Measurements from ENCODE around the gene ELP5. TPM values are rescaled to one million over a fixed set of nuclear protein-coding genes. Genes with fewer than 3 reads are reported as not detected.
A peak's percentile ranks its signal among the peaks of the same experiment; 100 is the strongest.
"Not testable (repeated sequence)": the region's sequence is repeated elsewhere in the genome, so short reads cannot be mapped to it uniquely, and the experiment has no call there.

ELP5 gene
- total and polyA plus RNA-seq, 2 experiments from 2014 or later = 30.6 to 49.6 TPM

DNA sequence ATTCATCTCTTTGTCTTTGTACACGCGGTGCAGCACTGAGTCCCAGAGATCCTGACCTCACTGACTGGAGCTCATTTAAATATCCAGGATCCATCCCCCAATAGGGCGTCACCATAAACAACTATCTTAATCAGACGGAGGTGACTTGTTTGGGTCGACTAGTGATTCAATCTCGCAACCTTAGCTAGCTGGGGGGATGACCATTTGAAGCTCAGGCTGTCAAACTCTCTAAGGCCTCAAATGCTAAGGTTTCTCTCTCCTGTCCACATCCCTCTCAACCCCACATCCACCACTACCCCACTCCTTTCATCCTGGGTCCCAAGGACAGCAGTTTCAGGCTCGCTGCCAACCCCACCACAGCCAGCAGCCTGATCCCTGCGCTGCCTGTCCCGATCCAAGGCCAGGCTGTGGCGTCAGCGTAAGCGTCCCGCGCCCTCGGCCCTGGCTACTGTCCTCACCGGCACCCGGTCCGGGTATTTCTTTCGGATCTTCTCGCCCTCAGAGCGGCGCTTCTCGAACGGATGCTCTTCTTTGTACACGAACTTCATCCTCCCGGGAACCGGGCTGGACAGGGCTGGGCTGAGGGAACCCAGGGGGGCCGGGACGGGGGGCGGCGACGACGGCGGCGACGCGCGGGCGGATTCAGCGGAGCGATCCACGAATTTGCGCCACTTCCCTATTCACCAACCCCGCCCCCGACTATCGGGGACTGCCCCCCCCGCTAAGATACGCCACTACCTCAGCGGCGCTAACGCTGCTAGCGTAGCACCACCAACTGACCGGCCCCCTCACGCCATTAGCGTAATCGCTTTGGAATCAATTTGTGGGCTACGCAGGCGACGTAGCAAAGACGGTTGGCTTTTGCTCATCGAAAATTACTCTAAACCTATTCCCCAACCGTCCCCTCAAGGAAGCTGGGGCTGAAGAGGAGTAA, 10.0 kb upstream of the ELP5 start, which contains the start of gene GABARAP:
GABARAP (minus strand) TSS at position 667 of the 934 bp plus-strand sequence; CDS start at position 548, 119 bp downstream.
- Histone ChIP-seq H3K36me3 (replicated peaks; ENCODE audit: insufficient read depth, low read depth) (no peaks in the 10 kb centered on the region), H3K27ac (peak within 1 kb of the TSS; percentile 97), H3K9me2 (replicated peaks; ENCODE audit: insufficient read depth) (no peaks in the 10 kb centered on the region), H3K4me3 (peak within 1 kb of the TSS; percentile 61), H3K9me3 (ENCODE audit: low read depth) (no peaks in the 10 kb centered on the region), H3K4me2 (peak within 1 kb of the TSS; percentile 85), H3K27me3 (no peaks in the 10 kb centered on the region), H2AFZ (peak within 1 kb of the TSS; percentile 38), H4K20me1 (ENCODE audit: insufficient read depth, poor library complexity, severe bottlenecking) (no peaks in the 10 kb centered on the region), H3K79me2 (peaks cover 59% of the 10 kb centered on the region), H3K4me1 (ENCODE audit: insufficient read depth) (peaks cover 17% of the 10 kb centered on the region)
- WGBS (ENCODE audit: low lambda C conversion rate, missing lambda C conversion rate) = under 1% methylated on average over 43 of the region's 62 CpGs
- peak; percentile 96 for DNase-seq (ENCODE audit: low spot score)
- TF ChIP-seq EZH2phosphoT487 (IDR thresholded peaks at IDR 0.05; ENCODE audit: low read depth, severe bottlenecking, unreplicated experiment) (no peak), CTCF (IDR thresholded peaks at IDR 0.05; ENCODE audit: poor library complexity) (no peak), EZH2 (IDR thresholded peaks at IDR 0.05; ENCODE audit: borderline replicate concordance) (no peak)

GRCh38 chr17:7242717-7243452, 9.1 kb upstream of the ELP5 start:
- Histone ChIP-seq H3K79me2 (peaks cover 59% of the 10 kb centered on the region), H3K27ac (peak overlapping the region; percentile 97), H3K9me2 (replicated peaks; ENCODE audit: insufficient read depth) (no peaks in the 10 kb centered on the region), H3K4me2 (peak overlapping the region; percentile 74), H3K36me3 (replicated peaks; ENCODE audit: insufficient read depth, low read depth) (no peaks in the 10 kb centered on the region), H3K9me3 (ENCODE audit: low read depth) (no peaks in the 10 kb centered on the region), H3K4me1 (ENCODE audit: insufficient read depth) (peaks cover 15% of the 10 kb centered on the region), H2AFZ (peak overlapping the region; percentile 38), H3K27me3 (no peaks in the 10 kb centered on the region), H4K20me1 (ENCODE audit: insufficient read depth, poor library complexity, severe bottlenecking) (no peaks in the 10 kb centered on the region), H3K4me3 (peak overlapping the region; percentile 38)
- TF ChIP-seq EZH2 (IDR thresholded peaks at IDR 0.05; ENCODE audit: borderline replicate concordance) = no peak
- TF ChIP-seq CTCF (IDR thresholded peaks at IDR 0.05; ENCODE audit: poor library complexity) = no peak
- no peak for TF ChIP-seq EZH2phosphoT487 (IDR thresholded peaks at IDR 0.05; ENCODE audit: low read depth, severe bottlenecking, unreplicated experiment)
- DNase-seq (ENCODE audit: low spot score) = peak; percentile 98
- 3% methylated on average over 42 of the region's 49 CpGs for WGBS (ENCODE audit: low lambda C conversion rate, missing lambda C conversion rate)

DNA sequence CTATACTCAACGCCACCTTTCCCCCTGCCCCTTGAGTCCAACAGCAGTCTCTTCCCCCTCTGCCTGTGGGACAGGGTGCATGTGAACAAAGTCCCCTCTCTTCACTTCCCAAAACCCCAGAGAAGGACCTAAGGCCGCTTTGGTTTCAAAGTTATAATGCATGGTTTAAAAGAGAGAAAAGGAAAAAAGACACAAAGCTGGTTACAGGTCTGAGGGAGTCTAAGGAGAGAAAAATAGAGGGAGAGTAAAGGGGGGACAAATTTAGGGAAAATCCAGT, 8.6 kb upstream of the ELP5 start:
- H3K9me3 ChIP-seq (ENCODE audit: low read depth) = no peaks in the 10 kb centered on the region

DNA sequence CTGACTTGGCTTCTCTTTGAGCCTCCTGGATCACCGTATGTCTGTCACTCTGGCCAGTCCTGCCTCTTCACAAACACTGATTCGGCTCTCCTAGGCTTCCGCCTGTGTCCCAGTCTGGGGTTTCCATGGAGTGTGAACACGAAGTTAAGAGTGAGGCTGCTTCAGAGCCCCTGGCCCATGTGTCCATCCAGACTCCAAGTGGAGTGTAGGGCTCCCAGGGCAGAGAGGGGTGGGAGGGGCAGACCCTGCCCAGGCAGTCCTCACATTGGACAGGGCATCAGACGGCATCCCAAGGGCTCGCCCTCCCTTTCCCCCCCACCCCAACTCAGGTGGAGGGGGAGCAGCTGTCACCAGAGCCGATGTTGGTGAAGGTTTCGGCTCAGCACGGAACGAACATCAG, 8.2 kb upstream of the ELP5 start:
- peak overlapping the region; percentile 97 for H3K27ac ChIP-seq
- H3K36me3 ChIP-seq (replicated peaks; ENCODE audit: insufficient read depth, low read depth); H3K9me2 ChIP-seq (replicated peaks; ENCODE audit: insufficient read depth); H3K27me3 ChIP-seq; H3K4me3 ChIP-seq; H2AFZ ChIP-seq; DNase-seq (ENCODE audit: low spot score); H4K20me1 ChIP-seq (ENCODE audit: insufficient read depth, poor library complexity, severe bottlenecking); H3K9me3 ChIP-seq (ENCODE audit: low read depth): not testable (repeated sequence)
- peaks cover 15% of the 10 kb centered on the region for H3K4me1 ChIP-seq (ENCODE audit: insufficient read depth)
- peaks cover 61% of the 10 kb centered on the region for H3K79me2 ChIP-seq
- peak overlapping the region; percentile 74 for H3K4me2 ChIP-seq
- WGBS (ENCODE audit: low lambda C conversion rate, missing lambda C conversion rate) = 91% methylated on average over 8 of the region's 10 CpGs

More for the DNA sequence above, 8.6 kb upstream of the ELP5 start:
- Histone ChIP-seq H3K4me3 (peak overlapping the region; percentile 38), H3K27me3 (no peaks in the 10 kb centered on the region), H3K4me2 (peak overlapping the region; percentile 74), H3K36me3 (replicated peaks; ENCODE audit: insufficient read depth, low read depth) (no peaks in the 10 kb centered on the region), H3K79me2 (peaks cover 61% of the 10 kb centered on the region), H4K20me1 (ENCODE audit: insufficient read depth, poor library complexity, severe bottlenecking) (no peaks in the 10 kb centered on the region), H3K27ac (peak overlapping the region; percentile 97), H2AFZ (no peak overlapping the region), H3K9me2 (replicated peaks; ENCODE audit: insufficient read depth) (no peaks in the 10 kb centered on the region), H3K4me1 (ENCODE audit: insufficient read depth) (peaks cover 15% of the 10 kb centered on the region)
- DNase-seq (ENCODE audit: low spot score) = no peak
- no peak for TF ChIP-seq CTCF (IDR thresholded peaks at IDR 0.05; ENCODE audit: poor library complexity)
- no peak for TF ChIP-seq EZH2phosphoT487 (IDR thresholded peaks at IDR 0.05; ENCODE audit: low read depth, severe bottlenecking, unreplicated experiment)
- no peak for TF ChIP-seq EZH2 (IDR thresholded peaks at IDR 0.05; ENCODE audit: borderline replicate concordance)
- 69% methylated on average over 2 of the region's 2 CpGs for WGBS (ENCODE audit: low lambda C conversion rate, missing lambda C conversion rate)
